Memory B cell (primary cell): Measurements from ENCODE around the gene LDLRAD2.
"Not testable (repeated sequence)": the region's sequence is repeated elsewhere in the genome, so short reads cannot be mapped to it uniquely, and the experiment has no call there.

Experiments
- ATAC-seq: fragments of 150-1000 bp; cut with Tn5 transposase; 2 replicates; pipeline ENCODE4 v1.10.0; 2021; ENCODE audit warnings: low read depth, mild to moderate bottlenecking, moderate library complexity
- DNase-seq, 2 donors: peaks; one replicate each; pipeline ENCODE4 v3.0.0; 2022; ENCODE audit warnings: low spot score in 2 of 2
- H3K27ac Mint-ChIP-seq: one replicate; pipeline ENCODE4 v1.8.0; 2022; ENCODE audit warnings: mild to moderate bottlenecking, moderate library complexity, mixed read lengths
- H3K27me3 Mint-ChIP-seq: one replicate; pipeline ENCODE4 v1.8.0; 2022; ENCODE audit warnings: mixed read lengths
- H3K36me3 Mint-ChIP-seq: one replicate; pipeline ENCODE4 v1.8.0; 2022; ENCODE audit warnings: mild to moderate bottlenecking, mixed read lengths
- H3K4me1 Mint-ChIP-seq: one replicate; pipeline ENCODE4 v1.8.0; 2022; ENCODE audit warnings: mixed read lengths
- H3K4me3 Mint-ChIP-seq: one replicate; pipeline ENCODE4 v1.8.0; 2022; ENCODE audit warnings: mild to moderate bottlenecking, moderate library complexity, mixed read lengths
- H3K9me3 Mint-ChIP-seq: one replicate; pipeline ENCODE4 v1.8.0; 2022; ENCODE audit warnings: mixed read lengths

The LDLRAD2 gene

DNA sequence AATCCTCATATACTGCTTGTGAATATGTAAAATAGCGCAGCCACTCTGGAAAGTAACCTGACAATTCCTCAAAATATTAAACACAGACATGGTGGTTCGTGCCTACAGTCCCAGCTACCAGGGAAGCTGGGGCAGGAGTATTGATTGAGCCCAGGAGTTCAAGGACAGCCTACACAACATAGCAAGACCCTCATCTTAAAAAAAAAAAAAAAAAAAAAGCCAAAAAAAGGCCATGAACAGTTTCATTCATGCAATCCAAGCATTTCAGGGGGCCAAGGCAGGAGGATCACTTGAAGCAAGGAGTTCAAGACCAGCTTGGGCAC, 33.7 kb upstream of the LDLRAD2 start:
- no peak for ATAC-seq
- no peaks in the 10 kb centered on the region for H3K27me3 Mint-ChIP-seq

DNA sequence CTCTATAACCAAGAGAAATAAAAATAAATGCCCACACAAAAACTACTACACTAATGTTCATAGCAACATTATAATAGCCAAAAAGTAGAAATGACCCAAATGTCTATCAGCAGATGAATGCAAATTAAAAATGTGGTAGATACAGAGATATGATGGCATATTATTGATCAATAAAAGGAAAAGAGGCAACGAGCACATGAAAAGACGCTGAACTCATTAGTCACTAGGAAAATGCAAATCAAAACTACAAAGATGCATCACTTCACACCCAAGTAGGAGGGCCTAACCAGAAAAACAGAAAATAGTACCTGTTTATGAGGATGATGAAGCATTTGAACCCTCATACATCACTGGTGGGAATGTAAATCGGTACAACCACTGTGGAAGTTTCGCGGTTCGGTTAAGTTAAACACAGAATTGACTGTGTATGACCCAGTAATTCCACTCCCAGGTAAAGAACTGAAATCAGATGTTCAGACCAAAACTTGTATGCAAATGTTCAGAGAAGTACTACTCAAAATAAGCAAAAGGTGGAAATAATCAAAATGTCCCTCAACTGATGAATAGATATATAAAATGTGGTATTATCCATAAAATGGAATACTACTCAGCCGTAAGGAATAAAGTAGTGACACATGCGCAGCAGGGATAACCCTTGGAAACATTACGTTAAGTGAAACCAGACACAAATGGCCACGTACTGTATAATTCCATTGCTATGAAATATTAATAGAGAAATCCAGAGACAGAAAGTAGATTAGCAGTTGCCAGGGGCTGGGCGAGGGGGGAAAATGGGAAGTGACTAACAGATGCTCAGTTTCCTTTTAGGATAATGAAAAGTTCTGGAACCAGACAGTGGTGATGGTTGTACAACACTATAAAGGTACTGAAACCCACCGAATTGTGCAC, 32.2 kb upstream of the LDLRAD2 start:
- H3K4me3 Mint-ChIP-seq: peak overlapping the region; percentile 79
- DNase-seq: no peak
- no peaks in the 10 kb centered on the region for H3K27me3 Mint-ChIP-seq
- peaks cover 2% of the 10 kb centered on the region for H3K9me3 Mint-ChIP-seq
- H3K36me3 Mint-ChIP-seq: peaks cover 12% of the 10 kb centered on the region
- peak overlapping the region; percentile 90 for H3K27ac Mint-ChIP-seq
- H3K4me1 Mint-ChIP-seq: peaks cover 31% of the 10 kb centered on the region
- ATAC-seq: no peak

More for the DNA sequence above, 33.7 kb upstream of the LDLRAD2 start:
- Mint-ChIP-seq H3K9me3 (peaks cover 2% of the 10 kb centered on the region), H3K36me3 (peaks cover 12% of the 10 kb centered on the region), H3K4me1 (peaks cover 36% of the 10 kb centered on the region), H3K4me3 (no peak overlapping the region), H3K27ac (no peak overlapping the region)
- no peak for DNase-seq

DNA sequence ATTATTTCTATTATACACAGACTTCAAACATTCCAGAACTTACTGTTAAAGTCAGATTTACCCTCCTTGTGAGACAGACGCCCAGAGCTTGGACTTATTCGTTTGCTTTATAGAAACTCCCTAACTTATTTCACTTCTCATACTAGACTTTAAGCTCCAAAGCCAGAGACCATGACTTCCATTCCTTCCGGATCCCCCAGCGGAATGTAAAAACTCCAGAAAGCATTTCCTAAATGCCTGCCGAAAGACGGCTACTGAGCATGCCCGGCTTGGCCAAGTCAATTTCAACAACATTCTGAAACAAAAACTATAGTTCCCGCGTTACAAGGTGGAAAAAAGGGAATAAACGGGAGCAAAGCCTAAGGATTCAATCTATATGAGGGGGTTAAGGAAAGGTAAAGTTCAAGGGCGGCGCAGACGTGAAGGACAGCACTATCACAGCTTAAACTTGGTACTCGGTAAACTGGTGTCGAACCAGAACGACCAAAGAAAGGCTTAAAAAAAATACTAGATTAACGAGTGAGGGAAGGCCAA, 30.2 kb upstream of the LDLRAD2 start:
- DNase-seq: peak in 1 of 2 donors; percentile 17
- no peaks in the 10 kb centered on the region for H3K27me3 Mint-ChIP-seq
- peak; percentile 17 for ATAC-seq
- H3K4me1 Mint-ChIP-seq: peaks cover 23% of the 10 kb centered on the region
- H3K4me3 Mint-ChIP-seq: peak overlapping the region; percentile 92
- peaks cover 6% of the 10 kb centered on the region for H3K36me3 Mint-ChIP-seq
- peaks cover 2% of the 10 kb centered on the region for H3K9me3 Mint-ChIP-seq
- H3K27ac Mint-ChIP-seq: peak overlapping the region; percentile 100

DNA sequence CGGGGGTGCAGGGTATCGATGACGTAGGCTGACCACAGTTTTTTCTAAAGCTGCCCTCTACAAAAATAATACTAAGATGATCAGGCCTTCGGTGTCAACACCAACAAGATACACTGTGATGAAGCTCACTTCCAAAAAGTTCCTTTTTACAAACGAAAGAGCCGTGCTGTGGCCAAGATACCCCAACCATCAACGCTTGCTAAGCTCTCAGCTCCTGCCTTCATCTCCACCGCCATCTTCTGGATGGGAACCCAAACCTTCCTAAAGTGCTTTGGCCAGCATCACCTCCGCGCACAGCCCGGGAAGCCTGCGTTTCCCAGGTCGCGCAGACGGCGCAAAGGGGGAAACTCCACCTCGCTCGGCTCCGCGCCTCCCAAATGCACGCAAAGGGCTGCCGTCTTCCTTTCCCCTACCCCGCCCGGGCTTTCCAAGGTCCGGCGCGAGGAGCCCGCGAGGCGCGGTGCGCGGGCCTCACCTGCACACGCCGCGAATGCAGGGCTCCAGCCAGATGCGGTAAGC, 29.7 kb upstream of the LDLRAD2 start:
- peak overlapping the region; percentile 92 for H3K4me3 Mint-ChIP-seq
- H3K9me3 Mint-ChIP-seq: peaks cover 1% of the 10 kb centered on the region
- H3K36me3 Mint-ChIP-seq: peaks cover 4% of the 10 kb centered on the region
- H3K27me3 Mint-ChIP-seq: no peaks in the 10 kb centered on the region
- peaks cover 22% of the 10 kb centered on the region for H3K4me1 Mint-ChIP-seq
- ATAC-seq (peak; percentile 25), DNase-seq (peak in 1 of 2 donors; percentile 51)
- H3K27ac Mint-ChIP-seq: peak overlapping the region; percentile 100

DNA sequence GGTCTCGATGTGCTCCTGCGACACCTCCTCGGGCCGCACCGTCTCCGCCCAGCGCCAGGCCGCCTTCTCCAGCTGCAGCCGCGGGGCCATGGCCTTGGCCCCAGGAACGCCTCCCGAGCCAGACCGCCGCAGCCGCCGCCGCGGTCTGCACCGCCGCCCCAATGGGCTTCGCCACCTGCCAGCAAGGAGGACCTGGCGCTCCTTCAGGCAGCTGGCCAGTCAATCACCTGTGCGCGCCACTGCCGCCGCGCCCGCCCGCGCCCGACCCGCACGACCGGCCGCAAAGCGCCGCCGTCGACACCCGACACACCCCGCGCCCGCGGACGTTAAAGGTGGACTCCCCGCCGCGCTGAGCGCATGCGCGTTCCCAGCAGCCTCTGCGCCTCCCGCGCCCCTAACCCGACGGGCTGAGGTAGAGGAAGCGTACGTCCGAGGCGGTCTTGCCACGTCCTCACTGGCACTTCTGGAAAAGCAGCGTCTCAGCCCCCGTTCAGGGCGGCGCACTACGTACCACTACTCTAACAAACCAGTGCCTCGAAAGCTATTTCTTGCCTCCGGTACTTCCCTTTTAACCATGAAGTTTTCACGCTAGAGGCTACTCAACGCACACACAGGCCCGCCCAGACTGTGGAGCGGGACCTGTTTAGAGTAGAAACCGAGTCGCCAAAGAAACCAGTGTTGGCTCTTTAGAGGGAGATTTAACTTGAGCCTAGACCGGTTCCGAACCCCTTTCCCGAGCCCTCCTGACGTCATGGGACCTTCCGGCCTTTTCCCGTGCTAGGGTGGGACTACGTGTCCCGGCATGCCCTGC, 29.0 kb upstream of the LDLRAD2 start, which contains the start of gene USP48:
TSS of gene USP48 (minus strand) at position 282 of the 811 bp plus-strand sequence. CDS start at position 90, 192 bp downstream.
- peaks cover 1% of the 10 kb centered on the region for H3K36me3 Mint-ChIP-seq
- DNase-seq (peak; percentile 94 to 95), ATAC-seq (peak; percentile 81)
- no peaks in the 10 kb centered on the region for H3K27me3 Mint-ChIP-seq
- peaks cover 19% of the 10 kb centered on the region for H3K4me1 Mint-ChIP-seq
- peak within 1 kb of the TSS; percentile 92 for H3K4me3 Mint-ChIP-seq
- peak within 1 kb of the TSS; percentile 100 for H3K27ac Mint-ChIP-seq
- H3K9me3 Mint-ChIP-seq: no peaks in the 10 kb centered on the region

DNA sequence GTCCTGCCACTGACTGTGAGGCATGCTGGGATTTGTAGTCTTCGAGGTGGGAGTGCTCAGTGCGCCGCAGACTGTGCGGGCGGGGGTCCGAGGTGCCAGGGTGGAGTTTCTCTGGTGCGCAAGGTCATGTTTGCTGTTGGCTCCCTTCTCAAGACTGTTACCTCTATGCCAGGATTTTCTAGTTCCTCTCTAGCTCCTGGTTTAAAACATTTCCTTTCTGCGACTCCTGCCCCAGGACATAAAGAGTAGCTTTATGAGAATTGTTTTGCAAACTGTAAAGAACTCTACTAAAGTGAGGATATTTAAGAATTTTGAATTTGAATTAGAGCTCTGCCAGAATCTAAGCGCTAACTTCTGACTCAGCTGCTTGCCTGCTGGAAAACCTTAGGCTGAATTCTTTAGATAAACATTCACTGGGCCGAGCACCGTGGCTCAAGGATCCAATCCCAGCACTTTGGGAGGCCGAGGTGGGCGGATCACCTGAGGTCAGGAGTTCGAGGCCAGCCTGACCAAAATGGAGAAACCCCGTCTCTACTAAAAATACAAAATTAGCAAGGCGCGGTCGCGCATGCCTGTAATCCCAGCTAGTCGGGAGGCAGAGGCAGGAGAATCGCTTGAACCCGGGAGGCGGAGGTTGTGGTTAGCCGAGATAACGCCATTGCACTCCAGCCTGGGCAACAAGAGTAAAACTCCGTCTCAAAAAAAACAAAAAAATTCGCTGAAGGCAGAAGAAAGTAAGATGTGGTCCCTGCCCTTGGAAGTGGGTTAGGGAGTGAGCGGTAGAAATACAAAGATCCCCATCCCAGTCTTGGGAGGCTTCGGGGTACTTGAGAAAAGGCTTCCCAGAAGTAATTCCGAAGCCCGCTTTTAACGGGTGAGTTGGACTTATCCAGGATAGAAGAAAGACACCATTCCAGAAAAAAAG, 28.1 kb upstream of the LDLRAD2 start:
- no peaks in the 10 kb centered on the region for H3K9me3 Mint-ChIP-seq
- DNase-seq (no peak), ATAC-seq (no peak)
- no peaks in the 10 kb centered on the region for H3K27me3 Mint-ChIP-seq
- peak overlapping the region; percentile 92 for H3K4me3 Mint-ChIP-seq
- H3K4me1 Mint-ChIP-seq: peaks cover 16% of the 10 kb centered on the region
- H3K36me3 Mint-ChIP-seq: no peaks in the 10 kb centered on the region
- H3K27ac Mint-ChIP-seq: peak overlapping the region; percentile 100

DNA sequence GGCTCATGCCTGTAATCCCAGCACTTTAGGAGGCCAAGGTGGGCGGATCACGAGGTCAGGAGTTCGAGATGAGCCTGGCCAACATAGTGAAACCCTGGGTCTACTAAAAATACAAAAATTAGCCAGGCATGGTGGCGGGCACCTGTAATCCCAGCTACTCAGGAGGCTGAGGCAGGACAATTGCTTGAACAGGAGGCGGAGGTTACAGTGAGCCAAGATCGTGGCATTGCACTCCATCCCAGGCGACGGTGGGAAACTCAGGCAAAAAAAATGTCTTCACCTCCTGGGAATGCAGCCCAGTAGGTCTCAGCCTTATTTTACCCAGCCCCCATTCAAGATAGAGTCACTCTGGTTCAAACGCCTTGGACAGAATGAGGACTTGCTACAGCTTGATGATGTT, 26.3 kb upstream of the LDLRAD2 start:
- DNase-seq, H3K9me3 Mint-ChIP-seq, H3K36me3 Mint-ChIP-seq, H3K4me3 Mint-ChIP-seq, H3K27ac Mint-ChIP-seq, H3K27me3 Mint-ChIP-seq, ATAC-seq, H3K4me1 Mint-ChIP-seq: not testable (repeated sequence)

DNA sequence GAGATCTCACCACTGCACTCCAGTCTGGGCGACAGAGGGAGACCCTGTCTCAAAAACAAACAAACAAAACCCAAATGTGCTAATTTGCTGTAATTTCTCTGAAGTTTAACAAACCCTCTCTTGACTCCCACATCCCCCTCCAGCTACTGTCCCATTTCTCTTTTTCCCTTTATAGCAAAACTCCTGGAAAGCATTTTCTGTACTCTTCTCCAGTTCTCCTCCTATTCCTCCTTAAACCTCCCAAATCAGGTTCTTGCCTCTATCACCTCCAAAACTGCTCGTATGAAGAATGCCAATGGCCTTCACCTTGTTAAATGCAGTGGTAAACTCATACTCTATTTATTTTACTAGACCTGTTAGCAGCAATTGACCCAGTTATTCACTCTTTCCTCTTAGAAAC, 25.4 kb upstream of the LDLRAD2 start:
- ATAC-seq: no peak
- Mint-ChIP-seq H3K9me3 (no peaks in the 10 kb centered on the region), H3K4me3 (no peak overlapping the region), H3K4me1 (peaks cover 6% of the 10 kb centered on the region), H3K36me3 (no peaks in the 10 kb centered on the region), H3K27ac (no peak overlapping the region), H3K27me3 (no peaks in the 10 kb centered on the region)
- DNase-seq: no peak

DNA sequence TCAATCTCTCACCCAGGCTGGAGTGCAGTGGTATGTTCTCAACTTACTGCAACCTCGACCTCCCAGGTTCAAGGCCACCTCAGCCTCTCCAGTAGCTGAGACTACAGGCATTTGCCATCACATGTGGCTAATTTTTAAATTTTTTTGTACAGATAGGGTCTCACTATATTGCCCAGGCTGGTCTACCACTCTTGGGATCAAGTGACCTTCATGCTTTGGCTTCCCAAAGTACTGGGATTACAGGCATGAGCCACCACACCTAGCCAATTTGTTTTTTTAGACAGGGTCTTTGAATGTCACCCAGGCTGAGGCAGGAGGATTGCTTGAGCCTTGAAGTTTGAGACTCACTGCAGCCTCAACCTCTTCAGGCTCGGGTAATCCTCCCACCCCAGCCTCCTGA, 19.0 kb upstream of the LDLRAD2 start:
- Mint-ChIP-seq H3K4me3 (no peak overlapping the region), H3K27ac (no peak overlapping the region), H3K36me3 (peaks cover 5% of the 10 kb centered on the region), H3K9me3 (peaks cover 9% of the 10 kb centered on the region), H3K27me3 (no peaks in the 10 kb centered on the region), H3K4me1 (peaks cover 8% of the 10 kb centered on the region)
- DNase-seq (no peak), ATAC-seq (no peak)

DNA sequence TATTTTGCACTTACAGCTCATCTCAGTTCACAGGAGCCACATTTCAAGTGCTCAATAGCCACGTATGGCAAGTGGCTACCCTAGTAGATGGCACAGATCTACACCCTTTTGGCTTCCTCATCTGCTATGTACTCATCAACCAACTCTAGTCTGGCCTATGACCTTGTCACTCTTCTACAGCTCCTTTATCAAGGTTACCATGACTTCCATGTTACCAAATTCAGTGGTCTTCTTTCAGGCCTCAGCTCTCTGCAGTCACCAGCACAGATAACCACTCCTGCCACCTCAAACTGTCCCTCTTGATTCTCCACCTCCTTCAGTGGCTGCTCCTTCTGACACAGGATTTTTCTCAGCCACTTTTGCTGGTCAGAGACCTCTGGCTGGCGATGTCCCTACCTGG, 17.4 kb upstream of the LDLRAD2 start:
- no peaks in the 10 kb centered on the region for H3K27me3 Mint-ChIP-seq
- ATAC-seq: no peak
- H3K9me3 Mint-ChIP-seq: peaks cover 9% of the 10 kb centered on the region
- peaks cover 5% of the 10 kb centered on the region for H3K36me3 Mint-ChIP-seq
- no peak overlapping the region for H3K27ac Mint-ChIP-seq
- H3K4me1 Mint-ChIP-seq: peaks cover 11% of the 10 kb centered on the region
- no peak for DNase-seq
- H3K4me3 Mint-ChIP-seq: no peak overlapping the region

DNA sequence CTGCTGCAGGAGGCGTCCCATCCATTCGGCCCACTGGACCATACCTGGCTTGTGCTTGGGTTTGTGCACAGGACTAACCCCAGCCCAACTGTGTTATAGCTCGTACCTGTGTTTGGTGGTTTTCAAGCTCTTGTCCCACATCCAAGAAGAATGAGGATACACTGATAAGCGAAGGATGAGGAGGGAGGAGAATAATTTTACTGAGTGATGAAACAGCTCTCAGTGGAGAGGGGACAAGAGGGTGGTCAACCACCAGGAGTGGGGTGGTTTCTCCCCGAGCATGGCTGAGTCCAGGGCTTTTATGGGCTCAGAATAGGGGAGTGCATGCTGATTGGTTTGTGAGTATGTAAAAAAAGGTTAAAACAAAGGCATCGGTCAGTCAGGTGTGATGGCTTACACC, 17.0 kb upstream of the LDLRAD2 start:
- Mint-ChIP-seq H3K4me3 (no peak overlapping the region), H3K36me3 (peaks cover 5% of the 10 kb centered on the region), H3K9me3 (peaks cover 9% of the 10 kb centered on the region), H3K27ac (no peak overlapping the region), H3K27me3 (no peaks in the 10 kb centered on the region), H3K4me1 (peaks cover 12% of the 10 kb centered on the region)
- no peak for ATAC-seq
- no peak for DNase-seq

DNA sequence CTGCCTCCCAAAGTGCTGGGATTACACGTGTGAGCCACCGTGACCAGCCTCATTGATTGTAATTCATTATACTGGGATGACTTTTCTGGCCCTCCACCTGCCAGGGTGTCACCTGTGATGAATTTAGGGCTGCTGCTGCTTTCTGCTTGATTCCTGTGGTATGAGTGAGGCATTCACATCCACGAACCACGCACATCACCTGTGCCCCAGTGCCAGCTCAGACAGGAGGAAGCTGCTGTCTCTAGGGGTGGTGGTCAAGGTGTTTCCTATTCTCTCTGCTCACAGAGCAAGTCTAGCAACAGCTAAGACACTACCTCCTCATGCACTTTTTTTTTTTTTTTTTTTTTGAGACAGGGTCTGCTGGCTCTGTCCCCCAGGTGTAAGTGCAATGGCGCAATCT, 12.3 kb upstream of the LDLRAD2 start:
- DNase-seq: no peak
- Mint-ChIP-seq H3K4me3 (no peak overlapping the region), H3K4me1 (peaks cover 5% of the 10 kb centered on the region), H3K27me3 (no peaks in the 10 kb centered on the region), H3K27ac (no peak overlapping the region), H3K9me3 (peaks cover 8% of the 10 kb centered on the region), H3K36me3 (peaks cover 3% of the 10 kb centered on the region)
- ATAC-seq: peak; percentile 87

DNA sequence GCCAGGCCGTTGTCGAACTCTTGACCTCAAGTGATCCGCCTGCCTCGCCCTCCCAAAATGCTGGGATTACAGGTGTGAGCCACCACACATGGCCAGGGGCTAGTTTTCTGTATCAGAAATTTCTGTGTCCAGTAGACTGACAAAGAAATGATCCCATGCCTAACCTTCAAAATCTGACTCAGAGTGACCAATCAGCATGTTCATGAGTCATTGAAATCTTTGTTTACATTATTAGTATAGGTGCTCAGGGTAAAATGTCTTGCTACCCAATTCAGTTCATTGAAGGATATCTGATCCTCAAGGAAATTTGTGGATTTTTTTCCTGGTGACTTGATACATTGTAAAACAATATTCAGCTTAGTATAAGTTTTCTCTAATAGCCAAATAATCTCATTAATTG, 11.0 kb upstream of the LDLRAD2 start:
- DNase-seq (no peak), ATAC-seq (no peak)
- no peaks in the 10 kb centered on the region for H3K27me3 Mint-ChIP-seq
- H3K9me3 Mint-ChIP-seq: peaks cover 3% of the 10 kb centered on the region
- H3K4me1 Mint-ChIP-seq: peaks cover 5% of the 10 kb centered on the region
- H3K4me3 Mint-ChIP-seq: no peak overlapping the region
- no peaks in the 10 kb centered on the region for H3K36me3 Mint-ChIP-seq
- H3K27ac Mint-ChIP-seq: no peak overlapping the region
